Esophagus squamous epithelium (tissue), 4 donors: ENCODE data around the gene NOTUM.

ENCODE experiments used
- POLR2A ChIP-seq, 4 donors: fragments of 450-650 bp; IDR thresholded peaks; one replicate each; pipeline ENCODE4 v1.6.1; 2017; ENCODE audit warnings: antibody characterized with exemption in 4 of 4, mild to moderate bottlenecking in 4 of 4, moderate library complexity in 3 of 4
- TF ChIP-seq, protein P1 (sequence below), 6 experiments: fragments of 450-650 bp in 4 of 6; fragments of 200-600 bp in 2 of 6; sonication (generic) in 2 of 6; IDR thresholded peaks; one replicate each; pipeline ENCODE4 v1.5.1; 2016 to 2019; ENCODE audit warnings: antibody characterized with exemption in 6 of 6, mild to moderate bottlenecking in 4 of 6, moderate library complexity in 4 of 6

DNA sequence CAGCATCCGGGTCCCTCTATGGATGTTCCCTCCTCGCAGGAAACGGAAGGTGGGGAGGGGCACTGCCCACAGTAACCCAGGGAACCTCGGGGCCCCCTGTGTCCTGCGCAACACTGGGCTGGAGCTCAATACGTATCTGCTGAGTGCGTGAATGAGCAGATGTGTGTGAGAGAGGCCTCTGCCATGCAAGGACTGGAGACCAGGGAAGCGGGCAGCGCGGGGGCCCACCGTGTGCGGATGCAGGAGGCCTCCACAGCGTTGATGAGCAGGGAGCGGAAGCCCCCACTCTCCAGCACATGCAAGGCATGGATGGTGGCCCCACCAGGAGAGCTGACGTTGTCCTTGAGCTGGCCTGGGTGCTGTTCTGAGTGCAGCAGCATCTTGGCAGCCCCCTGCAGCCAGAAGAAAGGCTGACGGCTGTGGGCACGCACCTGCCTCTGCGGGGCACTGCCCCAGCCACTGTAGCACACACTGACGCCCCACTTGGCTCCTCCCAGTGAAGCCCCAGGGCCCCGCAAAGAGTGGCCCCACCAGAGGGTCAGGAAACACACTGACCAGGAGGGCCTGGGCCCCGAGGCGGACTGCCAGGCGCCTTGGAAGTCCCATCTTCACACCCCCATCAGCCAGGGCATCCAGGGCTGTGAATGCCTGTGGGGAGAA is 26.8 kb downstream of the NOTUM start:
- TF ChIP-seq, protein P1, sequence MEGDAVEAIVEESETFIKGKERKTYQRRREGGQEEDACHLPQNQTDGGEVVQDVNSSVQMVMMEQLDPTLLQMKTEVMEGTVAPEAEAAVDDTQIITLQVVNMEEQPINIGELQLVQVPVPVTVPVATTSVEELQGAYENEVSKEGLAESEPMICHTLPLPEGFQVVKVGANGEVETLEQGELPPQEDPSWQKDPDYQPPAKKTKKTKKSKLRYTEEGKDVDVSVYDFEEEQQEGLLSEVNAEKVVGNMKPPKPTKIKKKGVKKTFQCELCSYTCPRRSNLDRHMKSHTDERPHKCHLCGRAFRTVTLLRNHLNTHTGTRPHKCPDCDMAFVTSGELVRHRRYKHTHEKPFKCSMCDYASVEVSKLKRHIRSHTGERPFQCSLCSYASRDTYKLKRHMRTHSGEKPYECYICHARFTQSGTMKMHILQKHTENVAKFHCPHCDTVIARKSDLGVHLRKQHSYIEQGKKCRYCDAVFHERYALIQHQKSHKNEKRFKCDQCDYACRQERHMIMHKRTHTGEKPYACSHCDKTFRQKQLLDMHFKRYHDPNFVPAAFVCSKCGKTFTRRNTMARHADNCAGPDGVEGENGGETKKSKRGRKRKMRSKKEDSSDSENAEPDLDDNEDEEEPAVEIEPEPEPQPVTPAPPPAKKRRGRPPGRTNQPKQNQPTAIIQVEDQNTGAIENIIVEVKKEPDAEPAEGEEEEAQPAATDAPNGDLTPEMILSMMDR (IDR thresholded peaks at IDR 0.05): no peak
- no peak for TF ChIP-seq POLR2A (IDR thresholded peaks at IDR 0.05)
